ENCODE data around the gene FAF1. TPM values are rescaled to one million over a fixed set of nuclear protein-coding genes. Genes with fewer than 3 reads are reported as not detected.

Gene FAF1
- polyA plus RNA-seq, 1 of the 3 experiments (the other 2 are of a cell fraction), result 8.7 TPM

DNA sequence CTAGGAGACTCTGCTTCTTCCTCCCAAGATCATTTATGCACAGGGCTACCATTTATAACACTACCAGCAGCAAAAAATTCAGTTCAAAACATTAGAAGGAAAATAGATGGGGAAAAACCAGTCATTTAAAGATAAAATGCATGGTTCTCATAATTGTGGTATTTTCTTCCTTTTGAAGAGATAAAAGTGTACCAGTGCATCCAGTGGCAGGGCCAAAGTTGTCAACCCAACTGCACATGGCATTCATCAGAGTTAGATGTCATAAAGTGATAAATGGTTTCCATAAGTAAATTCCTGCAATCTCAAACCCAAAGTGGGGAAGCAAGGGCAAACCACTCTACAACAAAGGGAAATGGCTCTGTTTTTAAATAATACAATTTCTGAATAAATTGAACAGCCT, 417.7 kb downstream of the FAF1 start:
- peak overlapping the region; percentile 35 to 76; a peak in 3 of 4 replicates for H3K27ac ChIP-seq (ENCODE audit: low read depth in 2 of 2, low read length in 1 of 2)
- no peaks in the 10 kb centered on the region for H3K79me2 ChIP-seq (ENCODE audit: insufficient read depth)
- no peak overlapping the region for H3K4me3 ChIP-seq (ENCODE audit: low read depth in 2 of 2, low read length in 1 of 2)
- no peaks in the 10 kb centered on the region for H3K9me2 ChIP-seq
- no peak overlapping the region for H3K9ac ChIP-seq
- ChIA-PET CTCF (interaction anchor here (0.7 kb wide), 1 partner anchor 19 kb away, joined by 3 read pairs; no protein-coding TSS in a partner anchor), POLR2A (no interaction called here)
- no peak overlapping the region for H3K4me2 ChIP-seq
- peak; percentile 37 for DNase-seq
- no peaks in the 10 kb centered on the region for H4K20me1 ChIP-seq (ENCODE audit: insufficient read depth)
- peaks cover 3 to 6% of the 10 kb centered on the region in 2 experiments; a peak in 2 of 4 replicates for H3K4me1 ChIP-seq (ENCODE audit: control insufficient read depth in 1 of 2, insufficient read depth in 2 of 2, low read depth in 1 of 2, low read length in 1 of 2)
- peaks cover 0 to 14% of the 10 kb centered on the region in 2 experiments for H3K36me3 ChIP-seq (replicated peaks in 1 of 2; ENCODE audit: control insufficient read depth in 1 of 2, insufficient read depth in 2 of 2, low read length in 1 of 2)
- TF ChIP-seq MXI1 (IDR thresholded peaks at IDR 0.05; ENCODE audit: low read depth, low read length), result no peak
- TF ChIP-seq, protein P1, sequence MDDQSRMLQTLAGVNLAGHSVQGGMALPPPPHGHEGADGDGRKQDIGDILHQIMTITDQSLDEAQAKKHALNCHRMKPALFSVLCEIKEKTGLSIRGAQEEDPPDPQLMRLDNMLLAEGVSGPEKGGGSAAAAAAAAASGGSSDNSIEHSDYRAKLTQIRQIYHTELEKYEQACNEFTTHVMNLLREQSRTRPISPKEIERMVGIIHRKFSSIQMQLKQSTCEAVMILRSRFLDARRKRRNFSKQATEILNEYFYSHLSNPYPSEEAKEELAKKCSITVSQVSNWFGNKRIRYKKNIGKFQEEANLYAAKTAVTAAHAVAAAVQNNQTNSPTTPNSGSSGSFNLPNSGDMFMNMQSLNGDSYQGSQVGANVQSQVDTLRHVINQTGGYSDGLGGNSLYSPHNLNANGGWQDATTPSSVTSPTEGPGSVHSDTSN (IDR thresholded peaks at IDR 0.05), result peak; percentile 85
- TF ChIP-seq NFIC (IDR thresholded peaks at IDR 0.05; ENCODE audit: borderline replicate concordance), result peak; percentile 21; the same call in 1 of the 2 replicates
- no peak for TF ChIP-seq POLR2AphosphoS5 (IDR thresholded peaks at IDR 0.05; ENCODE audit: low read depth, low read length)
- no peak for TF ChIP-seq RCOR1 (IDR thresholded peaks at IDR 0.05; ENCODE audit: low read length)
- TF ChIP-seq YY1 (IDR thresholded peaks at IDR 0.05; ENCODE audit: low read depth), result no peak
- TF ChIP-seq, protein P2, sequence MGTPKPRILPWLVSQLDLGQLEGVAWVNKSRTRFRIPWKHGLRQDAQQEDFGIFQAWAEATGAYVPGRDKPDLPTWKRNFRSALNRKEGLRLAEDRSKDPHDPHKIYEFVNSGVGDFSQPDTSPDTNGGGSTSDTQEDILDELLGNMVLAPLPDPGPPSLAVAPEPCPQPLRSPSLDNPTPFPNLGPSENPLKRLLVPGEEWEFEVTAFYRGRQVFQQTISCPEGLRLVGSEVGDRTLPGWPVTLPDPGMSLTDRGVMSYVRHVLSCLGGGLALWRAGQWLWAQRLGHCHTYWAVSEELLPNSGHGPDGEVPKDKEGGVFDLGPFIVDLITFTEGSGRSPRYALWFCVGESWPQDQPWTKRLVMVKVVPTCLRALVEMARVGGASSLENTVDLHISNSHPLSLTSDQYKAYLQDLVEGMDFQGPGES (IDR thresholded peaks at IDR 0.05; ENCODE audit: low read depth, low read length), result no peak
- TF ChIP-seq GATA2 (CRISPR knock-in tag; IDR thresholded peaks at IDR 0.05), result no peak
- no peak; the same call in 1 of the 2 replicates for TF ChIP-seq RXRA (IDR thresholded peaks at IDR 0.05; ENCODE audit: borderline replicate concordance, low read depth)
- TF ChIP-seq, protein P3, sequence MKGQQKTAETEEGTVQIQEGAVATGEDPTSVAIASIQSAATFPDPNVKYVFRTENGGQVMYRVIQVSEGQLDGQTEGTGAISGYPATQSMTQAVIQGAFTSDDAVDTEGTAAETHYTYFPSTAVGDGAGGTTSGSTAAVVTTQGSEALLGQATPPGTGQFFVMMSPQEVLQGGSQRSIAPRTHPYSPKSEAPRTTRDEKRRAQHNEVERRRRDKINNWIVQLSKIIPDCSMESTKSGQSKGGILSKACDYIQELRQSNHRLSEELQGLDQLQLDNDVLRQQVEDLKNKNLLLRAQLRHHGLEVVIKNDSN (IDR thresholded peaks at IDR 0.05; ENCODE audit: borderline replicate concordance, low read depth), result no peak
- TF ChIP-seq TAF1 (IDR thresholded peaks at IDR 0.05; ENCODE audit: borderline replicate concordance, low read depth, low read length), result no peak
- TF ChIP-seq TEAD4 (IDR thresholded peaks at IDR 0.05; ENCODE audit: borderline replicate concordance, insufficient read depth), result peak; percentile 43; the same call in 1 of the 2 replicates
- TF ChIP-seq, protein P4, sequence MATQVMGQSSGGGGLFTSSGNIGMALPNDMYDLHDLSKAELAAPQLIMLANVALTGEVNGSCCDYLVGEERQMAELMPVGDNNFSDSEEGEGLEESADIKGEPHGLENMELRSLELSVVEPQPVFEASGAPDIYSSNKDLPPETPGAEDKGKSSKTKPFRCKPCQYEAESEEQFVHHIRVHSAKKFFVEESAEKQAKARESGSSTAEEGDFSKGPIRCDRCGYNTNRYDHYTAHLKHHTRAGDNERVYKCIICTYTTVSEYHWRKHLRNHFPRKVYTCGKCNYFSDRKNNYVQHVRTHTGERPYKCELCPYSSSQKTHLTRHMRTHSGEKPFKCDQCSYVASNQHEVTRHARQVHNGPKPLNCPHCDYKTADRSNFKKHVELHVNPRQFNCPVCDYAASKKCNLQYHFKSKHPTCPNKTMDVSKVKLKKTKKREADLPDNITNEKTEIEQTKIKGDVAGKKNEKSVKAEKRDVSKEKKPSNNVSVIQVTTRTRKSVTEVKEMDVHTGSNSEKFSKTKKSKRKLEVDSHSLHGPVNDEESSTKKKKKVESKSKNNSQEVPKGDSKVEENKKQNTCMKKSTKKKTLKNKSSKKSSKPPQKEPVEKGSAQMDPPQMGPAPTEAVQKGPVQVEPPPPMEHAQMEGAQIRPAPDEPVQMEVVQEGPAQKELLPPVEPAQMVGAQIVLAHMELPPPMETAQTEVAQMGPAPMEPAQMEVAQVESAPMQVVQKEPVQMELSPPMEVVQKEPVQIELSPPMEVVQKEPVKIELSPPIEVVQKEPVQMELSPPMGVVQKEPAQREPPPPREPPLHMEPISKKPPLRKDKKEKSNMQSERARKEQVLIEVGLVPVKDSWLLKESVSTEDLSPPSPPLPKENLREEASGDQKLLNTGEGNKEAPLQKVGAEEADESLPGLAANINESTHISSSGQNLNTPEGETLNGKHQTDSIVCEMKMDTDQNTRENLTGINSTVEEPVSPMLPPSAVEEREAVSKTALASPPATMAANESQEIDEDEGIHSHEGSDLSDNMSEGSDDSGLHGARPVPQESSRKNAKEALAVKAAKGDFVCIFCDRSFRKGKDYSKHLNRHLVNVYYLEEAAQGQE (IDR thresholded peaks at IDR 0.05; ENCODE audit: low read depth, low read length), result no peak
- no peak for TF ChIP-seq EZH2phosphoT487 (IDR thresholded peaks at IDR 0.05; ENCODE audit: borderline replicate concordance, low read depth)
- TF ChIP-seq TCF12 (IDR thresholded peaks at IDR 0.05), result peak; percentile 85
- TF ChIP-seq, protein P5, sequence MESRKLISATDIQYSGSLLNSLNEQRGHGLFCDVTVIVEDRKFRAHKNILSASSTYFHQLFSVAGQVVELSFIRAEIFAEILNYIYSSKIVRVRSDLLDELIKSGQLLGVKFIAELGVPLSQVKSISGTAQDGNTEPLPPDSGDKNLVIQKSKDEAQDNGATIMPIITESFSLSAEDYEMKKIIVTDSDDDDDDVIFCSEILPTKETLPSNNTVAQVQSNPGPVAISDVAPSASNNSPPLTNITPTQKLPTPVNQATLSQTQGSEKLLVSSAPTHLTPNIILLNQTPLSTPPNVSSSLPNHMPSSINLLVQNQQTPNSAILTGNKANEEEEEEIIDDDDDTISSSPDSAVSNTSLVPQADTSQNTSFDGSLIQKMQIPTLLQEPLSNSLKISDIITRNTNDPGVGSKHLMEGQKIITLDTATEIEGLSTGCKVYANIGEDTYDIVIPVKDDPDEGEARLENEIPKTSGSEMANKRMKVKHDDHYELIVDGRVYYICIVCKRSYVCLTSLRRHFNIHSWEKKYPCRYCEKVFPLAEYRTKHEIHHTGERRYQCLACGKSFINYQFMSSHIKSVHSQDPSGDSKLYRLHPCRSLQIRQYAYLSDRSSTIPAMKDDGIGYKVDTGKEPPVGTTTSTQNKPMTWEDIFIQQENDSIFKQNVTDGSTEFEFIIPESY (IDR thresholded peaks at IDR 0.05; ENCODE audit: borderline replicate concordance, low read depth), result 0 out of 2 replicates have a peak, but pooled peaks have one; percentile 25
- TF ChIP-seq RAD21 (IDR thresholded peaks at IDR 0.05; ENCODE audit: low read length), result no peak
- TF ChIP-seq CHD2 (IDR thresholded peaks at IDR 0.05; ENCODE audit: low read length, partially characterized antibody), result no peak
- peak; percentile 48 for TF ChIP-seq JUND (IDR thresholded peaks at IDR 0.05)
- TF ChIP-seq SIN3A (IDR thresholded peaks at IDR 0.05; ENCODE audit: borderline replicate concordance, low read depth, low read length), result no peak
- no peaks in the 10 kb centered on the region for H3K9me3 ChIP-seq
- H3F3A ChIP-seq (replicated peaks; ENCODE audit: insufficient read depth), result peaks cover 11% of the 10 kb centered on the region
- H2AFZ ChIP-seq (ENCODE audit: low read depth), result no peak overlapping the region
- H3K27me3 ChIP-seq (ENCODE audit: insufficient read depth), result no peaks in the 10 kb centered on the region
